DMS153 treated with DMSO at 0.1 percent for 48 hours (cell line): ENCODE data around the gene TXNDC8.

Source experiments
- DNase-seq: peaks from one replicate; lab custom pipeline; 2025; ENCODE audit not compliant: unreplicated experiment; lab: John Stamatoyannopoulos, UW

TXNDC8 gene

DNA sequence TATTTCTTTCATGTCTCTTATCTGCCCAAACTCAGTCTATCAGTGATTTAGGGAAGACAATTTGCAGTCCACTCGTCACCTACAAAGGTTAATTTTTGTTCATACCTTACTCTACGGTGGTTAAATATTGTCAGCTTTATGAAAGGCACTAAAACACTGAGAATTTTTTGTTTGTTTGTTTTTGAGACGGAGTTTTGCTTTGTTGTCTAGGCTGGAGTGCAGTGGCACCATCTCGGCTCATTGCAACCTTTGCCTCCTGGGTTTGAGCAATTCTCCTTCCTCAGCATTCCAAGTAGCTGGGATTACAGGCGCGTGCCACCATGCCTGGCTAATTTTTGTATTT, 55.0 kb downstream of the TXNDC8 start:
- DNase-seq: no peak

DNA sequence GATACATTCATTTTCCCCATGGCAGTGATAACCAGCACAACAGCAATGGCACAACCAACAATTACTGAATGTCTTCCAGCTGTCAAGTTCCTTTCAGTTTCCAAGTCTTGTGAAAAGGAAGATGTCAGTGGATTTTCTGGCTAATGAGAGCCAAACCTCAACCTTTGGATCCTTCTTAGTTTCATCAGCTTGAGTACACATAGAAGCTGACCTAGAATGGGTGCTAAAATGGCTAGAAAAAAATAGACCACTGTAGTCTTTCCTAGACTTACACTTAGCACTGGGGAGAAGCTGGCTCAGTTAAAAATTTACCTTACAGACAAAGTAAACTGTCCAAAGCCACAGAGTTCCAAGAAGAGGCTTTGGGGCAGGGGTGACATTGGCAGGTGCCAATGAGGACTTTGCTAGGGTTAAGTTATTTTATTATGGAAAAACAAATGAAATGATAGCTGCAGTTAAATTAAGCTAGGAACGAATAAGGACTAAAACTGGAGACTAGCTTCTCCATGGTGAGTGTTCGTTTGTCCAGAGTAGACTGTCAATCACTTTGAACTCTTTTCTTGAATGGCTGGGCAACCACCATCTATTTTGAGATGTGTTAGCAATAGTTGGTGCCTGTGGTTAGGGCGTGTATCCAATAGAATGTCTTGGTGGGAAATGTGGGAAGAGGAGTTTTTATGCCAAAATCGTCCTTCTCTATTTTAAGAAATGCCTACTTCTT, 55.5 kb downstream of the TXNDC8 start:
- no peak for DNase-seq

DNA sequence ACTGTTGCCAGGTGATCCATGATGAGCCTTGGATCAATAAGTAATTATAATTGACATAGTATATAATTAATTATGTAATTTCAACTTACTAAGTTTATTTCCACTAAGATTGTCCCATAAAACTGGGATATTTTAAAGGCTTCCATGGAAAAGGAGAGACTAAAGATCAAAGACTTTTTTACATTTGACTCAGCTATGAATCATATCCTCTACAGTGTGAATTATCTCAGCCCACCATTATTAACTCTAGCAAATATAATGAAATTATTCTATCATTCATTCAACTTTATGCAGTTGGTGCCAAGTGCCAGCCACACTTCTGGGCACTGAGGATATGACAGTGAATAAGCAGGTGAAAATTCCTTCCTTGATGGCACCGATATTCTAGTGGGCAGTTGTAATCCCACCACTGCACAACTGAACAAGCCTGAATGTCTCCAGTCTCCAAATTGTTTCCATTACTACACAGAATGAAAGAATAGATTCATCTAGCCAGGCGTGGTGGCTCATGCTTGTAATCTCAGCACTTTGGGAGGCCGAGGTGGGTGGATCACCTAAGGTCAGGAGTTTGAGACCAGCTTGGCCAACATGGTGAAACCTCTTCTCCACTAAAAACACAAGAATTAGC, 59.5 kb downstream of the TXNDC8 start:
- DNase-seq: no peak

DNA sequence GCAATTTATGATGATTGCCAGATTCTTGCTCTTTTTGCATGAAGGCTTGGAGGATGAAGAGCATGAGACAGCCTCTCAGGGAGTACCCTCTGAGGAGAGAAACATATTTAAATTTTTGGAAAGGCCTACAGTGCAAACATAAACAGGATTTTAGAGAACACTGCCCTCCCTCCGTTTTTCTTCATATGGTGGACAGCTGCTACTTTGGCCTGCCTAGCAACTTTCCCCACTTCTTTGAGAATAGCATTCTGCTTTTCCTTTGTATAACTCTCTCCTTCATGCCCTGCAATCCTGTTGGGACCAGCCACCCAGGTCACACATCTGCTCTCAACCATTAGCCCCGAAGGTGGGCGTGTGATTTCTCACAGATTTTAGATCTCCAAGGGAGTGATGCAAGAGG, 60.9 kb downstream of the TXNDC8 start:
- no peak for DNase-seq

DNA sequence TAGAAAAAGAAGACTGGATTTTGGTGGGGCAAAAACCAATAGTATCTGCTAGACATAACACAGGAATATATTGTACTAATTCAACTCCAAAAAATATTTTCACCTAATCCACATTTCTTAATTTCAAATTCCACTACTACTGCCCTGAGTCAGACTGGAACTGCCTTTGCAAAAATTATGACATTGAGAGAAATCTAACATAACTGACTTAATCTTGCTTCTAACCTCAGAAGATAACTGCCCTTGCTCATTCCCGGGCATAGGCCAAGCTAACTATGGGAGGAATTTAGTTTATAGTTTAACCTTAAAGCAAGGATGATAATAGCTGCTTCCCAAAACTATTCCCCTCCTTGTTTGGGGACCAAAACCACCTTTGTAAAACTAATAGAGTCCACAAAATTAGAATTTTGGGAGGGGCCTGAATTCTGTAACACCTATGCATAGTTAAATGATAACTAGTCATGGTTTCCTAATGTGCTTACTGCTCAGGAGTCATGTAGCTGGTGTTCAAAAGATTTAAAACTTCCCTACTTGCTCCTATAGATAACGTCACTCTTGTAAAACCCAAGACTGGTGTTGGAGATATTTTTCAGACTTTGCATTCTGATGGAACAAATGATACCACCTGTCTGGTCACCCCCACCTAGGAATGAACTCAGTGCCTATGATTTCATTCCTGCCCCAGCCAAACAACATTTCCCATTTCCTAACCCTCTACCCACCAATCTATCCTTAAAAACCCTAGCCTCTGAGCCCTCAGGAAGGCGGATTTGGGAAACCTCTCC, 67.3 kb downstream of the TXNDC8 start:
- no peak for DNase-seq

DNA sequence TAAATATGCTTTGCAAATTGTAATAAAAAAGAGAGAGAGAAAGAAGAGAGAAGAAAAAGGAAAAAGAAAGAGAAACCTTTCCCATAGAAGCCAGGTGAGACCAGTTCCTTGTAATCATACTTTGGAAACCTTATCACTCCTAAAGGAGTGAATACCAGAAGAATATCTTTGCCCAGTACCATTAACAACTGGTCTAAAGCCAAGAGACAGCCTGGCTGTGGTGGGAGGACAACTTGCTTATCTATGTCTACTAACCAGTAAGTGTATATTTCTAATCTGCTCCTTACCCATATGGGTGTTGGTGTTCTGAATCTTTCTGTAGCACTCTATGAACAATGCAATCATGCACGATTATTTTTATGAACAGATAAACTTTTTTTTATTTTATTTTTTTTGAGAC, 70.9 kb downstream of the TXNDC8 start:
- DNase-seq: no peak

DNA sequence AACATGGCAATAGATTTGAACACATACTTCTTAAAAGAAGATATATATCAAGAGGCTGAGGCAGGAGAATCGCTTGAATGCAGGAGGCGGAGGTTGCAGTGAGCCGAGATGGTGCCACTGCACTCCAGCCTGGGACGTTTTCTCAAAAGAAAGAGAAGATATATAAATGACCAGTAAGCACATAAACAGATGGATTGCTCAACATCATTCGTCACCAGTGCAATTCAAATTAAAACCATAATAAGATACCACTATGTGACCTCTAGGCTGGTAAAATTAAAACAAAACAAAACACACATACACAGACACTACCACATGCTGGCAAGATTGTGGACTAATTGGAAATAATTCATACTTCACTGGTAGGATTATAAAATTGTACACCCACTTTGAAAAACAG, 76.0 kb downstream of the TXNDC8 start:
- DNase-seq: no peak

DNA sequence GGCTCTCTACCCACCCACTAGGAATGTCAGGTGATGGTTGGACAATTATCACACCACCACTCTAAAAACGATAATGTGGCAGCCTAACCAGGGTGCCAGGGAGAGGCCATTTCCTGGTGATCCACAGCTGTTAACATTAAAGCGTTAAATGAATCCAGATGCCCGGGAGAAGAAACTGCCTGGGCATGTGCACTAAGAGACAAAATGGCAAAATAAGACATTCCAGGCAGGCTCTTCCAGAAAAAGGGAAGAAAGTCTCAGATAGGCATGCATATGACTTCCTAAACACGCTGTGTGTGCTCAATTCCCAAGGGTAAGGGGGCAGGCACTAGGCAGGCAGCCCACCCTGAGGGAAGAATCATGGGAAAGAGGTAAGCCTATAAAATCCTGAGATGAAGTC, 76.8 kb downstream of the TXNDC8 start:
- no peak for DNase-seq

DNA sequence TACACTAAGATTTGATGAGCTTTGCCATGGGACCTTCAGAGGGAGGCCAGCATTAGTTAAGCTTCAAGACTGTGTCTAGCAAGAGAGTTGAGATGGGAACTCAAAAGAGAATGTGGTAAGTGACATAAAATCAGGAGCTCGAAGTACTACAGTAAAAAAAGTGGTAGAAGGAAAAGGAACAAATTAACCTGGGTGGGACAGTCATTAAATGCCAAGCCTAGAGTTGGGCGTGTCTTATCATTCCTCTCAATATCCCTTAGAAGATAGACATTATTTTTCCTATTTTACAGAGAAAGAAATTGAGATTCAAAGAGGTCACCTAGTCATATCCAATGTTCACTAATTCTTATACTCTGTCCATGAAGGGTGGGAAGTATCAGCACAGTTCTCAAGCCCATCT, 78.1 kb downstream of the TXNDC8 start:
- no peak for DNase-seq

DNA sequence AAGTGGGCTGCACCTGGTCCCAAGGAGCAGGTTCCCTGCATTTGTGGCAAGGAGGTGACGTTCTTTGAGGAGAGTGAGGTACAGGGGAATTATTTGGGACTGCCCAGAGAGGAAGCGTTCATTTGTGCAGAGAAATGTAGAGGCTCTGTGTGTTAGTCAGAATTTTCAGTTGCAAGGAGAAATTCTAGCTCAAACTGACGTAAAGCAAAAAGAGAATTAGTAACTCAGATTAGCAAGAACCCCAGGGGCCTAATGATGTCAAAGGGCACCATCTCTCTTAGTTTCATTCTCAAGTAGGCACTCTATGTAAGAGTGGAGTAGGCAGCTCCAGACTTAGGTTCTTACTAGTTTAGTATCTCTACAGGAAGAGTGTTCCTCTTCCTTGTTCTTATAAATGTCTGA, 79.0 kb downstream of the TXNDC8 start:
- no peak for DNase-seq

DNA sequence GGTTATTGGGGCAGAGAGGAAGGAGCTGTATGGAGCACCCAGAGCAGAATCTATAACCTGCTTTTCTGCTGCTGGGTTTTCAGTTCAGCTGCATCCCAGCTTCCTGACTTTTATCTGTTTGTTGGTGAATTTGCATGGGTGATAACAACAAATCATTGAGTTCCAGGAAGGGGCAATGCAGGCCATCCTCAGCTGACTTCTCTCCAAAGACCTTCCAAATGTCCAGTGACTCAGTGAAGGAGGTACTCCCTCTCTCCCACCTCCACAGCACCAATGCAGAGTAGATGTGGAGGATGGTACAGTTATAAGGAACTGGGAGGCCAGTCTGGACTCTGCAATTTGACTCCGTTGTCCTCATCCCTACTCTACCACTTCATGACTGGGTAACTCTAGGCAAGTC, 79.7 kb downstream of the TXNDC8 start:
- no peak for DNase-seq

DNA sequence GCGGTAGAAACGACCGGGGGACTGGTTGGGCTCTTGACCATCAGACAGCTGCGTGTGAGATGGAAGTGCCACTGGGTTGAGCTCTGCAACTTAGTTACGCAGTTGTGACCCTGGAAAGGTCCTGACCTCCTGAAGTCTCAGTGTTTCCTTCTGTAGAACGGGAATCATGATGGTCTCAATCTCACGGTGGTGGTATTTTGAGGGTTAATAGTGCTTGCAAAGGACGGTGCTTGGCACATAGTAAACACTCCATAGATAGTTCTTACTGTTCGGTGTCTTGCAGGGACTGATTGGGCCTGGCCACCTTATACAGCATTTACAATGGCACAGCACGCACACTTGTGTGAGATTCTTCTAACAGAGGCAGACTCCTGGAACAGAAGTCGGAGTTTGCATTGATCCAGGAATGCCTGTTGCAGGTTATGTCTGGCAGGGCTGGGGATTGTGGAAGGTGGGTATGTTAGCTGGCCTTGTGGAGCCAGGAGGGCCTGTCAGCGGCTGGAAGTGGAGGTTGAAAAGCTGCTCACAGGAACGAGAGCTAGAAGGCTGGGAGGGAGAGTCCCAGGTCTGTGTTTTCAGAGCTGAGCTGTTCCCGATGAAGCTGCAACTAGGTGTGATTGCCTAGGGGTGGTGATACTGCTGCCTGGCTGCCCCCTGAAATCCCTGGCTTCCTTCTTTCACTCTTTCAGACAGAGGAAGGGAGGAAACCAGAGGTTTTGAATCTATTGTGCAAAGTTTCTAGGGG, 80.4 kb downstream of the TXNDC8 start:
- DNase-seq: no peak

DNA sequence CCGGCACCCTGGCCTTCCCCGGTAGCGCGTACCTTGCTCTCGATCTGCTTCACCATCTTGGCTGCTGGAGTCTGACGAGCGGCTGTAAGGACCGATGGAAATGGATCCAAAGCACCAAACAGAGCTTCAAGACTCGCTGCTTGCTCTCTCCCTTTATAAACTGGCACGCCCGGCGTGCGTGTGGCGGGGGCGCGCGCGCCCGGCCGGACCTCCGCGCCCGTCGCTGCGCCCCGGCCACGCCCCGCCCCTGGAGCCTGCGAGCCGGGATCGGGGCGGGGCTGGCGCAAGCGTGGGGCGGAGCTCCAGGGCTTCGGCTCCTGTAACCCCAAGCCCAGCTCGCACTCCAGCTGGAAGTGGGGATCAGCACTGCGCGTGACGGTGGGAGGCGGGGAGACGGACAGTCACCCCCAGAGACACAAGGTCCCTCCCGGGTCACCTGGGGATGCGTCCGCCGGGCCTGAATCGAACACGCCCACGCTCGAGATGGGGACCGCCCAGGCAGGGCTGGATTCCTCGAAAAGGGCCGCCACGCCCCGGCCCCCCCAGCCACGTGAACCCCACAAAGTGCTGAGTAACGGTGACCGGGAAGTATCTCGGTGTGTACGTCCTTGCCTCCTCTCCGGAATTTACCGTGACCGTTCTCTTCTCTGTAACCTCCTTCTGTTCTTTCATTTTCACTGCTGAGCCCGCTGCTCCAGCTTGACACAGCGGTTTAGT, 81.1 kb downstream of the TXNDC8 start, which contains the start of gene TXN:
TXN (minus strand) TSS at position 128 of the 717 bp plus-strand sequence; CDS start at position 56, 72 bp downstream.
- DNase-seq: peak; percentile 62

DNA sequence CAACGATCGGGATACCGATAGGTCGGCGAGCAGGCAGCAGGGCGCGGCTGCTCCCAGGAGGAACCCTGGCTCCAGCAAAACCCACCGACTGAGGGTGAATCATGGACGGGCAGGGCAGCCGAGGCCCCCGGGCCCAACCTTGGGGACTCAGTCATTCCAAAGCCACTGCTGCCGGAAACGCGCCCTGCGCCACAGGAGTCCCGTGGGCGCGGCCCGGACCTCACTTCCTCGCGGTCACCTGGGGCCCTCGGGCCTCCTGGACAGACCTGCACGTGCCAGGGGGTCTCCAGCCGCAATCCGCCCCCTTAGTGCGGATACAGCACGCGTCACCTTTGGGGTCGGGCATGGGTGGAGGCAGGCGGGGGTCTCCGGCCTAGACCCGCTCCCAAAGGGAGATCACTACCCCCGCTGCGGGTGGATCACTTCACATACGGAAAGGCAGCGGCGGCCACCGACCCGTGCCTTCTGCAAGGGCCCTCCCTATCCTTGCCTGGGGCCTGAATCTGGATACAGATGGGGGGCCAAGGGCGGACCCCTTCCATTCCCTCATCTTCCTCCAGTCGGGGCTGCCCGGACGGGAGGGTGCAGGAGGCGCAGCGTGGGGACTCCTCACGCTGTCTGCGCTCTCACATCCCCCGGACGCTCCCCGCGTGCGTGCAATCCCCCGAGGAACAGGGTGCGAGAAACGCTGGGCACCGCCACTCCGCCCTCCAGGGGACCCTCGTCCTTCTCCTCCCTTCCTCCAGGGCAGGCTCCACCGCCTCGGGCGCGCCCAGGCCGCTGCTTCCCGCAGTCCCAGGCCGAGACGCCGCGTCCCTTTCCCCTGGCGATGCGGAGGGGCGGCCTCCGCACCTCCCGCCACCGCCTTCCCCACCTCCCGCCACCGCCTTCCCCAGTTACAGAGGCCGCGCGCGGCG, 81.9 kb downstream of the TXNDC8 start:
- DNase-seq: peak; percentile 24

DNA sequence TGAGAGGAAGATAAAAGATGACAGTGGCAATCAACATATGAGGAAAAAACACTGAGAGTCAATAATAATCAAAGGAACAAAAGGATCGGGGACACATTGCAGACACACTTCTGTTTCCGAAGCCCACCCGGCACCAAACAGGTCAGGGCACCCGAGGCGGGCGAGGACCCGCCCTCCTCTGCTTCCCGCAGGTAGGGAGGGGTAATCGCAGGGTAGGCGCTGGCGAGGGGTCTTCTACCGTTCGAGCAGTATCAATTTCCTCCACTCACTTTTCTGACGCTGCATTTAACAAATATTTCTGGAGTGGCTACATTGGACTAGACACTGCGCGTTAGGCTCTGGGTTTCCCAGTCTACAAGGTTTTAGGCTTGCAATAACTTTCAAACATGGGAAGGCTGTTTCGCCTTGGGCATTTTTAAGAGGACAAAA, 82.6 kb downstream of the TXNDC8 start:
- DNase-seq: no peak

DNA sequence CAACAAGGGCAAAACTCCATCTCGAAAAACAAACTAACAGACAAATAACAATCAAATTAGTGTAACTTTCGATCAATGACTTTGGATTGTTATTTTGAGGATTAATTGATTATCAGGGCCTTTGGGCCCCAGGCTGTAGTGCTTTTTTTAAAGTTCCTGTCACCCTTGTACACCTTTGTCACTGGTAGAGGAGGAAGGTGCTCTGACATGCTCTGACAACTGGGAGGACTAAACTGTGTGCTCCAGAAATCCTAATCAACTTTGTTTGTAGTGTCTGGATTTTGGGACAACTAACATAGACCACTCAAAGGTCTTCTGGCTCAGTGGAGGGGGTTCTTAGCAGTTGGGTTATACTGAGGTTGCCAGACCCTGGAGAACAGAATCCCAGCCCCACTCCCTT, 83.2 kb downstream of the TXNDC8 start:
- no peak for DNase-seq
